Thyroid gland (tissue), 4 donors: Measurements from ENCODE around the gene MITF. TPM values are rescaled to one million over a fixed set of nuclear protein-coding genes. Genes with fewer than 3 reads are reported as not detected.
A peak's percentile ranks its signal among the peaks of the same experiment; 100 is the strongest.

Experiments used
- DNase-seq, 2 donors: peaks; one replicate each; pipeline ENCODE4 v3.0.0-alpha.2; 2019
- H3K27ac ChIP-seq, 3 donors: fragments of 200-600 bp; sonication (generic); 1 replicate in 2 of 3; 2 replicates in 1 of 3; pipeline ENCODE4 v1.5.1; 2016 to 2019; ENCODE audit warnings: mild to moderate bottlenecking in 1 of 3, moderate library complexity in 1 of 3
- H3K27me3 ChIP-seq: fragments of 200-600 bp; sonication (generic); one replicate; pipeline ENCODE4 v1.5.1; 2019
- H3K36me3 ChIP-seq, 2 donors: fragments of 200-600 bp; sonication (generic); one replicate each; pipeline ENCODE4 v1.5.1; 2016 to 2019
- H3K4me1 ChIP-seq, 2 donors: fragments of 200-600 bp; sonication (generic); one replicate each; pipeline ENCODE4 v1.5.1; 2017 to 2019
- H3K4me3 ChIP-seq, 3 donors: fragments of 200-600 bp; sonication (generic); replicated peaks in 1 of 3; 1 replicate in 2 of 3; 2 replicates in 1 of 3; pipeline ENCODE4 v1.5.1; 2016; ENCODE audit warnings: mild to moderate bottlenecking in 1 of 3
- H3K9me3 ChIP-seq: fragments of 200-600 bp; sonication (generic); one replicate; pipeline ENCODE4 v1.5.1; 2017
- POLR2A ChIP-seq, 2 donors: fragments of 450-650 bp; IDR thresholded peaks; one replicate each; pipeline ENCODE4 v1.6.1; 2017; ENCODE audit warnings: antibody characterized with exemption in 2 of 2, mild to moderate bottlenecking in 2 of 2, moderate library complexity in 1 of 2
- WGBS, 2 donors: methylation state at CpG; one replicate each; pipeline ENCODE4 v1.1.5; 2017; 5-methylcytosine and 5-hydroxymethylcytosine counted together
- intact Hi-C: fragments of 100-400 bp; cut with DNase I; formaldehyde crosslinking; loops from one replicate; pipeline ENCODE4 v1.15.1; 2023
- total RNA-seq, 4 donors: library from RNA; depleted of rRNA; stranded (reverse); fragments of >200 nt; gene quantifications; one replicate each; pipeline ENCODE4 v1.2.3, GENCODE V29; 2016
- TF ChIP-seq, protein P1 (sequence below), 6 experiments: fragments of 200-600 bp in 3 of 6; fragments of 450-650 bp in 3 of 6; sonication (generic) in 3 of 6; IDR thresholded peaks; one replicate each; pipeline ENCODE4 v1.5.1; 2016 to 2019; ENCODE audit warnings: antibody characterized with exemption in 6 of 6, mild to moderate bottlenecking in 2 of 6, inconsistent platforms in 1 of 6, moderate library complexity in 1 of 6

The MITF gene
- total RNA-seq, 4 donors from 2014 or later = 22.4 to 52.1 (median 26.4) TPM

- peaks cover 8% of the 10 kb centered on the region in 2 donors for H3K4me1 ChIP-seq
- WGBS, 2 donors = 76 to 77% methylated on average over 3 of the region's 3 CpGs
- TF ChIP-seq, protein P1, sequence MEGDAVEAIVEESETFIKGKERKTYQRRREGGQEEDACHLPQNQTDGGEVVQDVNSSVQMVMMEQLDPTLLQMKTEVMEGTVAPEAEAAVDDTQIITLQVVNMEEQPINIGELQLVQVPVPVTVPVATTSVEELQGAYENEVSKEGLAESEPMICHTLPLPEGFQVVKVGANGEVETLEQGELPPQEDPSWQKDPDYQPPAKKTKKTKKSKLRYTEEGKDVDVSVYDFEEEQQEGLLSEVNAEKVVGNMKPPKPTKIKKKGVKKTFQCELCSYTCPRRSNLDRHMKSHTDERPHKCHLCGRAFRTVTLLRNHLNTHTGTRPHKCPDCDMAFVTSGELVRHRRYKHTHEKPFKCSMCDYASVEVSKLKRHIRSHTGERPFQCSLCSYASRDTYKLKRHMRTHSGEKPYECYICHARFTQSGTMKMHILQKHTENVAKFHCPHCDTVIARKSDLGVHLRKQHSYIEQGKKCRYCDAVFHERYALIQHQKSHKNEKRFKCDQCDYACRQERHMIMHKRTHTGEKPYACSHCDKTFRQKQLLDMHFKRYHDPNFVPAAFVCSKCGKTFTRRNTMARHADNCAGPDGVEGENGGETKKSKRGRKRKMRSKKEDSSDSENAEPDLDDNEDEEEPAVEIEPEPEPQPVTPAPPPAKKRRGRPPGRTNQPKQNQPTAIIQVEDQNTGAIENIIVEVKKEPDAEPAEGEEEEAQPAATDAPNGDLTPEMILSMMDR (IDR thresholded peaks at IDR 0.05) = no peak
- TF ChIP-seq POLR2A (IDR thresholded peaks at IDR 0.05) = no peak
- H3K4me3 ChIP-seq = no peak overlapping the region
- no peaks in the 10 kb centered on the region for H3K9me3 ChIP-seq
- no peak for DNase-seq
- no peaks in the 10 kb centered on the region for H3K27me3 ChIP-seq
- no peak overlapping the region for H3K27ac ChIP-seq
- intact Hi-C loops = no loop called here
- no peaks in the 10 kb centered on the region for H3K36me3 ChIP-seq
Measured at GRCh38 chr3:69994919-69995318, 255.7 kb downstream of the MITF start.

- 36 to 40% methylated on average over 3 of the region's 3 CpGs for WGBS, 2 donors
- Histone ChIP-seq H3K4me3 (no peak overlapping the region), H3K4me1 (peaks cover 8% of the 10 kb centered on the region in 2 donors), H3K36me3 (no peaks in the 10 kb centered on the region), H3K27me3 (no peaks in the 10 kb centered on the region), H3K27ac (peak overlapping the region in 1 of 3 donors; percentile 21), H3K9me3 (no peaks in the 10 kb centered on the region)
- DNase-seq = no peak
- TF ChIP-seq POLR2A (IDR thresholded peaks at IDR 0.05) = no peak
- TF ChIP-seq, protein P1 (IDR thresholded peaks at IDR 0.05) = no peak
- intact Hi-C loops = no loop called here
Measured at GRCh38 chr3:69997631-69998307, 258.5 kb downstream of the MITF start.

DNA sequence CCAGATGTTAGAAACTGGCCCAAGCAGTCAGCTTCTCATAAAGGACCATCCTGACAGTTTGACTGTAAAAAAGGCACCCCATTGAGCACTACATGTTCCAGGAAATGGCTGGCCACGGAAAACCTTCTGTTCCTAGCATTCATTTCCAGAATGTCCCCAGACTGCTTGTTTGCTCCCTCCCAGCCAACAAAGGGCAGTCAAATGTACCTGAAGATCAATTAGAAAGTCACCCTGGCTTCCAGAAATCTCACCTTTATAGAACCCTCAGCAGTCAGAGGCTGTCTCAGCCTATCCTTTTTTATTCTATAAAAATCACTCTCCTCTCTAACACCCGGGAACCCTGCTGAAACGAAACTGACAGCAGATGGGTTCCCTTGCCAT, 259.5 kb downstream of the MITF start:
- H3K27ac ChIP-seq = no peak overlapping the region
- no peaks in the 10 kb centered on the region for H3K27me3 ChIP-seq
- no peak for DNase-seq
- H3K36me3 ChIP-seq = no peaks in the 10 kb centered on the region
- TF ChIP-seq, protein P1 (IDR thresholded peaks at IDR 0.05) = no peak
- TF ChIP-seq POLR2A (IDR thresholded peaks at IDR 0.05) = no peak
- 63 to 75% methylated on average over 3 of the region's 3 CpGs for WGBS, 2 donors
- H3K4me3 ChIP-seq = no peak overlapping the region
- intact Hi-C loops = no loop called here
- peaks cover 8% of the 10 kb centered on the region in 2 donors for H3K4me1 ChIP-seq
- no peaks in the 10 kb centered on the region for H3K9me3 ChIP-seq

DNA sequence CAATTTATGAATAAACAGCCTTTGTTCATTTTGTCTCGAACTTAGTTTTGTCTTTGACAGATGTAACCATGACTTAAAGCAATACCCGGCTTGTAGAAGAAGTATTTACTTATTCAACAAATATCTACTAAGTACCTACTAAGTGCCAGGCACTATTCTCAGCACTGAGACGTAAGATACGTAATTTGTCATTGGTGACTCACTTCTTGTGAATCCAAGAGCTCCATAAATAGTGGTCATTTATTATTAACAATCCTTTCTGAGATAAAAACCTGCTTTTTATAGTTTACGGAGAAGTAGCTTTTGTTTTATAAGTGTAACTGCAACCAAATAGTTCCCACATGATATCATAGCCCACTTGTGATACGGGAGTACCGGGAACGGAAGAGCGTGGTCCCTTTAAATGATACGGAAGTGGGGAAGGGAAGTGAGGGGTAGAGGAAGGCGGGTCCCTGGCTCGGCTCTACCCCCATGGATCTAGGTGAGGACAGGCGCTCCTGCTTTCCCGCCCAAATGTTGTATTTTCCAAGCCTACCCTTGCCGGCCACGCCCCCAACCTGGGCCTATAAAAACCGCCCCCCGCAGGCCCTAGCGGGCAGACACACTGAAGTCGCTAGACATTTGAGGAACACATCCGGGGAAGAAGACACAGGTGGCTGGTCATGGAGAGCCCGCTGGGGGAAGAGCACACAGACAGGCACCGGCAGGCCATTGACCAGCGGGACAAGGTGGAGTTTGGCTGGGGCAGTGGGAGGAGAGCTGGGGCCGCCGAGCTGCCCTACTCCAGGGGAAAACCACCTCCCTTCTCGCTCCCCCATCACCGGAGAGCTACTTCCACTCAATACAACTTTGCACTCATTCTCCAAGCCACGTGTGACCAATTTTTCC, 260.1 kb downstream of the MITF start, which contains the start of gene SAMMSON:
TSS of gene SAMMSON (plus strand) at position 594 of the 888 bp plus-strand sequence.
- no peaks in the 10 kb centered on the region for H3K9me3 ChIP-seq
- no peaks in the 10 kb centered on the region for H3K36me3 ChIP-seq
- TF ChIP-seq, protein P1 (IDR thresholded peaks at IDR 0.05) = no peak
- no peak for TF ChIP-seq POLR2A (IDR thresholded peaks at IDR 0.05)
- no peak within 1 kb of the TSS for H3K27ac ChIP-seq
- intact Hi-C loops = no loop called here
- WGBS, 2 donors = 87 to 89% methylated on average over 26 to 29 of the region's 29 CpGs
- H3K4me1 ChIP-seq = peaks cover 8% of the 10 kb centered on the region in 2 donors
- DNase-seq = no peak
- no peaks in the 10 kb centered on the region for H3K27me3 ChIP-seq
- no peak within 1 kb of the TSS for H3K4me3 ChIP-seq

GRCh38 chr3:70000028-70000410, 260.8 kb downstream of the MITF start:
- Histone ChIP-seq H3K36me3 (no peaks in the 10 kb centered on the region), H3K4me3 (no peak overlapping the region), H3K9me3 (no peaks in the 10 kb centered on the region), H3K27ac (no peak overlapping the region), H3K4me1 (peaks cover 8% of the 10 kb centered on the region in 2 donors), H3K27me3 (no peaks in the 10 kb centered on the region)
- DNase-seq = no peak
- WGBS, 2 donors = 90 to 96% methylated on average over 15 of the region's 15 CpGs
- TF ChIP-seq, protein P1 (IDR thresholded peaks at IDR 0.05) = no peak
- TF ChIP-seq POLR2A (IDR thresholded peaks at IDR 0.05) = no peak
- intact Hi-C loops = no loop called here
